22Rv1 (cell line): ENCODE measurements around the gene HOMEZ.
A peak's percentile ranks its signal among the peaks of the same experiment; 100 is the strongest.
"Not testable (repeated sequence)": the region's sequence is repeated elsewhere in the genome, so short reads cannot be mapped to it uniquely, and the experiment has no call there.

Experiments
- H3K27ac ChIP-seq: fragments of 450-650 bp; 2 replicates; pipeline ENCODE4 v1.5.1; 2017
- CTCF ChIP-seq: fragments of 450-650 bp; IDR thresholded peaks from 2 replicates; pipeline ENCODE4 v1.5.1; 2017; ENCODE audit warnings: mild to moderate bottlenecking
- ZFX ChIP-seq: fragments of 450-650 bp; IDR thresholded peaks from 2 replicates; pipeline ENCODE4 v1.6.1; 2017; ENCODE audit warnings: antibody characterized with exemption, borderline replicate concordance

Gene HOMEZ

GRCh38 chr14:23284654-23285529 lies 1.0 kb downstream of the HOMEZ start:
- no peak for TF ChIP-seq ZFX
- no peak for TF ChIP-seq CTCF
- H3K27ac ChIP-seq, result peak overlapping the region; percentile 99

- no peak overlapping the region for H3K27ac ChIP-seq
- TF ChIP-seq ZFX (no peak), CTCF (no peak)
Observed at GRCh38 chr14:23281247-23281646, 4.7 kb downstream of the HOMEZ start.

- not testable (repeated sequence) for H3K27ac ChIP-seq
Observed at GRCh38 chr14:23277928-23278327, 8.0 kb downstream of the HOMEZ start.

GRCh38 chr14:23277189-23277588 lies 8.7 kb downstream of the HOMEZ start:
- no peak overlapping the region for H3K27ac ChIP-seq
- TF ChIP-seq CTCF (no peak), ZFX (no peak)

GRCh38 chr14:23275412-23275811 lies 10.5 kb downstream of the HOMEZ start:
- no peak overlapping the region for H3K27ac ChIP-seq
- no peak for TF ChIP-seq ZFX
- no peak for TF ChIP-seq CTCF

GRCh38 chr14:23269193-23269592 lies 16.7 kb downstream of the HOMEZ start:
- TF ChIP-seq ZFX, result no peak
- no peak for TF ChIP-seq CTCF
- no peak overlapping the region for H3K27ac ChIP-seq

- not testable (repeated sequence) for H3K27ac ChIP-seq
Observed at GRCh38 chr14:23260849-23261248, 25.1 kb downstream of the HOMEZ start.

GRCh38 chr14:23259426-23259825 lies 26.5 kb downstream of the HOMEZ start:
- no peak overlapping the region for H3K27ac ChIP-seq
- TF ChIP-seq ZFX (no peak), CTCF (no peak)
